HepG2 (cell line): ENCODE measurements around the gene BBS5. TPM values are rescaled to one million over a fixed set of nuclear protein-coding genes. Genes with fewer than 3 reads are reported as not detected.

Experiments
- CC2D1A ChIP-seq: sonication (generic); formaldehyde crosslinking; IDR thresholded peaks from 2 replicates; pipeline ENCODE4 v1.8.1; 2023; ENCODE audit warnings: mild to moderate bottlenecking, missing genetic modification reagents
- CTCF ChIP-seq: sonication (generic); formaldehyde crosslinking; IDR thresholded peaks from 2 replicates; pipeline ENCODE4 v1.5.0; 2020; ENCODE audit warnings: mild to moderate bottlenecking, missing genetic modification reagents, moderate library complexity
- E2F5 ChIP-seq: sonication (generic); formaldehyde crosslinking; conservative IDR thresholded peaks from 2 replicates; pipeline ENCODE4 v1.4.0; 2020; ENCODE audit warnings: missing genetic modification reagents
- FOXA1 ChIP-seq, 2 experiments: fragments of 450-650 bp in 1 of 2; sonication (generic) in 1 of 2; formaldehyde crosslinking in 1 of 2; IDR thresholded peaks; 2 replicates each; pipeline versions ENCODE4 v1.4.0 to v1.6.1; 2016 to 2020; ENCODE audit warnings: missing genetic modification reagents in 1 of 2
- GFI1 ChIP-seq: sonication (generic); formaldehyde crosslinking; IDR thresholded peaks from 2 replicates; pipeline ENCODE4 v1.5.0; 2020; ENCODE audit warnings: missing genetic modification reagents, mild to moderate bottlenecking, borderline replicate concordance
- KDM5A ChIP-seq: fragments of 200-600 bp; sonication (generic); IDR thresholded peaks from 2 replicates; pipeline ENCODE4 v1.7.0; 2018; ENCODE audit warnings: antibody characterized with exemption, mild to moderate bottlenecking, low read length, borderline replicate concordance
- KMT2B ChIP-seq: IDR thresholded peaks from 2 replicates; pipeline ENCODE4 v1.6.1; 2016; ENCODE audit warnings: missing genetic modification reagents, missing compliant biosample characterization
- MYC ChIP-seq: sonication (generic); formaldehyde crosslinking; IDR thresholded peaks from 2 replicates; pipeline ENCODE4 v1.9.0; 2021; ENCODE audit warnings: missing genetic modification reagents, borderline replicate concordance
- NR2F6 ChIP-seq, 2 experiments: IDR thresholded peaks; 2 replicates each; pipeline ENCODE4 v1.6.1; 2016; ENCODE audit warnings: antibody characterized with exemption in 1 of 2, mild to moderate bottlenecking in 1 of 2
- PATZ1 ChIP-seq: sonication (generic); formaldehyde crosslinking; IDR thresholded peaks from 2 replicates; pipeline ENCODE4 v1.4.0; 2020; ENCODE audit warnings: missing genetic modification reagents
- PBX2 ChIP-seq: IDR thresholded peaks from 2 replicates; pipeline ENCODE4 v1.6.1; 2016; ENCODE audit warnings: control low read depth
- SAFB2 ChIP-seq: sonication (generic); formaldehyde crosslinking; IDR thresholded peaks from 2 replicates; pipeline ENCODE4 v1.5.1; 2020; ENCODE audit warnings: missing genetic modification reagents, low read depth, mild to moderate bottlenecking, borderline replicate concordance
- SALL2 ChIP-seq: sonication (generic); formaldehyde crosslinking; IDR thresholded peaks from 2 replicates; pipeline ENCODE4 v1.8.1; 2023; ENCODE audit warnings: mild to moderate bottlenecking, missing genetic modification reagents, inconsistent platforms
- SAP130 ChIP-seq: IDR thresholded peaks from 2 replicates; pipeline ENCODE4 v1.6.1; 2016; ENCODE audit warnings: low read depth
- SKI ChIP-seq: fragments of 450-650 bp; IDR thresholded peaks from one replicate; pipeline ENCODE4 v1.6.1; 2018; ENCODE audit warnings: mild to moderate bottlenecking; ENCODE audit not compliant: partially characterized antibody
- SOX13 ChIP-seq, 3 experiments: fragments of 450-650 bp in 1 of 3; sonication (generic) in 1 of 3; formaldehyde crosslinking in 1 of 3; IDR thresholded peaks in 2 of 3; conservative IDR thresholded peaks in 1 of 3; 2 replicates each; pipeline versions ENCODE4 v1.5.0 to v1.6.1; 2016 to 2020; ENCODE audit warnings: antibody characterized with exemption in 1 of 3, mild to moderate bottlenecking in 1 of 3, missing compliant biosample characterization in 1 of 3, missing genetic modification reagents in 1 of 3, moderate library complexity in 1 of 3
- TRIM22 ChIP-seq: fragments of 450-650 bp; IDR thresholded peaks from 2 replicates; pipeline ENCODE4 v1.6.1; 2017
- ZBTB10 ChIP-seq: sonication (generic); formaldehyde crosslinking; IDR thresholded peaks from 2 replicates; pipeline ENCODE4 v1.4.0; 2020; ENCODE audit warnings: missing genetic modification reagents, borderline replicate concordance
- ZNF33B ChIP-seq: sonication (generic); formaldehyde crosslinking; IDR thresholded peaks from 2 replicates; pipeline ENCODE4 v1.5.1; 2020; ENCODE audit warnings: mild to moderate bottlenecking, missing genetic modification reagents
- ZNF773 ChIP-seq: sonication (generic); formaldehyde crosslinking; IDR thresholded peaks from 2 replicates; pipeline ENCODE4 v1.4.0; 2020; ENCODE audit warnings: missing genetic modification reagents, borderline replicate concordance
- polyA plus RNA-seq, 8 experiments: library from polyadenylated mRNA; depleted of rRNA in 3 of 8; stranded (reverse) in 7 of 8; unstranded in 1 of 8; fragments of >200 nt; fragmentation: Illumina TruSeq in 4 of 8; extraction: Trizol in 4 of 8; gene quantifications; 2 replicates each; pipeline versions ENCODE4 v1.2.1 to v1.2.3, GENCODE V29; 2011 to 2016; ENCODE audit warnings: low read depth in 4 of 8, missing spikeins in 1 of 8, mixed read lengths in 1 of 8; ENCODE audit not compliant: insufficient read depth in 1 of 8
- total RNA-seq, 5 experiments: library from RNA; depleted of rRNA; stranded (reverse); fragments of >200 nt; fragmentation: Illumina TruSeq; extraction: Trizol; gene quantifications; 2 replicates each; pipeline ENCODE4 v1.2.3, GENCODE V29; 2016; ENCODE audit warnings: low read depth in 1 of 5

BBS5 gene
- total and polyA plus RNA-seq, 2 of the 13 experiments (the other 11 are each of a cell fraction or from before 2014, with no cell fraction given): 1.8 to 4.5 TPM

GRCh38 chr2:169513926-169514325 lies 34.6 kb downstream of the BBS5 start (continued):
- no peak for TF ChIP-seq SKI
- TF ChIP-seq TRIM22: no peak
- TF ChIP-seq SOX13 (IDR thresholded peaks at IDR 0.05): no peak
- TF ChIP-seq SOX13 (CRISPR knock-in tag; conservative IDR thresholded peaks at IDR 0.05 in 1 of 2, IDR thresholded peaks at IDR 0.05 in 1 of 2): peak in 1 of 2 experiments; percentile 52; a peak in 1 of 4 replicates
- no peak for TF ChIP-seq GFI1 (CRISPR knock-in tag)
- no peak for TF ChIP-seq ZNF773 (CRISPR knock-in tag)
- no peak for TF ChIP-seq FOXA1 (IDR thresholded peaks at IDR 0.05)
- 0 out of 2 replicates have a peak, but pooled peaks have one; percentile 11 for TF ChIP-seq FOXA1 (CRISPR knock-in tag; IDR thresholded peaks at IDR 0.05)
- no peak for TF ChIP-seq KMT2B (CRISPR knock-in tag)
- no peak for TF ChIP-seq ZBTB10 (CRISPR knock-in tag)
- TF ChIP-seq E2F5 (CRISPR knock-in tag): no peak
- peak; percentile 60 for TF ChIP-seq SAP130 (CRISPR knock-in tag)
- TF ChIP-seq KDM5A: no peak
- TF ChIP-seq ZNF33B (CRISPR knock-in tag): no peak
- TF ChIP-seq PATZ1 (CRISPR knock-in tag): peak; percentile 52
- no peak for TF ChIP-seq MYC (CRISPR knock-in tag)
- no peak for TF ChIP-seq SALL2 (CRISPR knock-in tag)
- no peak for TF ChIP-seq CTCF
- TF ChIP-seq PBX2: peak; percentile 71
- no peak for TF ChIP-seq SAFB2 (CRISPR knock-in tag)
- no peak for TF ChIP-seq CC2D1A
- TF ChIP-seq NR2F6 (IDR thresholded peaks at IDR 0.05): no peak; the same call in 1 of the 2 replicates
- TF ChIP-seq NR2F6 (CRISPR knock-in tag; IDR thresholded peaks at IDR 0.05): peak; percentile 55
